Sigmoid colon (tissue), 7 donors: ENCODE results near the gene SYCP3. TPM values are rescaled to one million over a fixed set of nuclear protein-coding genes. Genes with fewer than 3 reads are reported as not detected.
"Not testable (repeated sequence)": the region's sequence is repeated elsewhere in the genome, so short reads cannot be mapped to it uniquely, and the experiment has no call there.

Experiments used
- DNase-seq: peaks from one replicate; pipeline ENCODE4 v3.0.0-alpha.2; 2019
- H3K27ac ChIP-seq, 4 donors: fragments of 200-600 bp; sonication (generic); one replicate each; pipeline ENCODE4 v1.5.1; 2016 to 2019; ENCODE audit warnings: mild to moderate bottlenecking in 1 of 4
- H3K27me3 ChIP-seq, 3 donors: fragments of 200-600 bp; sonication (generic); one replicate each; pipeline ENCODE4 v1.5.1; 2019; ENCODE audit warnings: mild to moderate bottlenecking in 1 of 3
- H3K36me3 ChIP-seq, 4 donors: fragments of 200-600 bp; sonication (generic); one replicate each; pipeline ENCODE4 v1.5.1; 2016 to 2019
- H3K4me1 ChIP-seq, 4 donors: fragments of 200-600 bp; sonication (generic); one replicate each; pipeline ENCODE4 v1.5.1; 2017 to 2019
- H3K4me3 ChIP-seq, 4 donors: fragments of 200-600 bp; sonication (generic); one replicate each; pipeline ENCODE4 v1.5.1; 2017 to 2019; ENCODE audit warnings: mild to moderate bottlenecking in 2 of 4, moderate library complexity in 1 of 4
- H3K9me3 ChIP-seq, 4 donors: fragments of 200-600 bp in 3 of 4; sonication (generic) in 3 of 4; one replicate each; pipeline versions ENCODE4 v1.5.1 to v1.6.1; 2013 to 2019
- EP300 ChIP-seq, 4 donors: sonication (generic); formaldehyde crosslinking; IDR thresholded peaks; one replicate each; pipeline ENCODE4 v1.6.1; 2017; ENCODE audit warnings: antibody characterized with exemption in 4 of 4
- POLR2A ChIP-seq, 2 donors: fragments of 450-650 bp; IDR thresholded peaks; one replicate each; pipeline ENCODE4 v1.6.1; 2016; ENCODE audit warnings: antibody characterized with exemption in 2 of 2, mild to moderate bottlenecking in 2 of 2, moderate library complexity in 2 of 2
- POLR2AphosphoS5 ChIP-seq, 4 donors: sonication (generic); formaldehyde crosslinking; IDR thresholded peaks; one replicate each; pipeline ENCODE4 v1.6.1; 2017; ENCODE audit warnings: antibody characterized with exemption in 4 of 4
- WGBS, 2 donors: extraction: QIAGEN DNeasy Blood & Tissue Kit; methylation state at CpG; one replicate each; pipeline ENCODE4 v1.1.7; 2013; 5-methylcytosine and 5-hydroxymethylcytosine counted together
- intact Hi-C: fragments of 100-400 bp; cut with DNase I; formaldehyde crosslinking; loops from one replicate; pipeline ENCODE4 v1.15.1; 2023
- polyA plus RNA-seq, 3 donors: library from polyadenylated mRNA; stranded (reverse); fragments of 200-250 nt; gene quantifications; one replicate each; pipeline ENCODE4 v1.2.3, GENCODE V29; 2013
- total RNA-seq, 4 donors: library from RNA; depleted of rRNA; stranded (reverse); fragments of >200 nt; gene quantifications; one replicate each; pipeline ENCODE4 v1.1.0, GENCODE V29; 2016
- TF ChIP-seq, protein P1 (sequence below), 4 experiments: fragments of 450-650 bp in 3 of 4; fragments of 200-600 bp in 1 of 4; IDR thresholded peaks; one replicate each; pipeline ENCODE4 v1.5.1; 2016 to 2019; ENCODE audit warnings: antibody characterized with exemption in 4 of 4, mild to moderate bottlenecking in 3 of 4, moderate library complexity in 2 of 4
- donor health status: healthy with polysubstance abuse.
- donor health status: Bipolar disorder and iron deficiency.
- donor health status: healthy.

The SYCP3 gene
- total and polyA plus RNA-seq, 7 donors, result 0.14 to 0.36 (median 0.19) TPM; not detected in 4

DNA sequence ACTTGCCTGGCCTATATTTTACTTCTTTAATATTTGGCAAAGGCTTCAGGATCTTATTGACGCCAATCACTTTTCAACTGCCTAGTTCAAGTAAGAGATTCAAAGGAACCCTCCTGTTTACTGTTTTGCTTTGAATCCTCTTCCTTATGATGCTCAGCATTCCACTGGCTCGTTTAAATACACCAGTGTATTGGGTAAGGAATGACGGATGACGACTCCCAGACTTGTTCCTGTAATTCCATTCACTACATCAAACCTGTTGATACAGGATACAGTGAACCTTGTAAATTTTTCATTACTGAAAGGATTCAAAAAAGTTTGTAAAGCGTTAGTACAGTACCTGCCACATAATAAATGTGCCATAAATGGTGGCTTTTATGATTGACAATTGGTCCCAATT lies 1.7 kb upstream of the SYCP3 start:
- H3K4me3 ChIP-seq, result no peak overlapping the region
- TF ChIP-seq POLR2AphosphoS5 (IDR thresholded peaks at IDR 0.05) (no peak), EP300 (IDR thresholded peaks at IDR 0.05) (no peak), POLR2A (IDR thresholded peaks at IDR 0.05) (no peak)
- TF ChIP-seq, protein P1, sequence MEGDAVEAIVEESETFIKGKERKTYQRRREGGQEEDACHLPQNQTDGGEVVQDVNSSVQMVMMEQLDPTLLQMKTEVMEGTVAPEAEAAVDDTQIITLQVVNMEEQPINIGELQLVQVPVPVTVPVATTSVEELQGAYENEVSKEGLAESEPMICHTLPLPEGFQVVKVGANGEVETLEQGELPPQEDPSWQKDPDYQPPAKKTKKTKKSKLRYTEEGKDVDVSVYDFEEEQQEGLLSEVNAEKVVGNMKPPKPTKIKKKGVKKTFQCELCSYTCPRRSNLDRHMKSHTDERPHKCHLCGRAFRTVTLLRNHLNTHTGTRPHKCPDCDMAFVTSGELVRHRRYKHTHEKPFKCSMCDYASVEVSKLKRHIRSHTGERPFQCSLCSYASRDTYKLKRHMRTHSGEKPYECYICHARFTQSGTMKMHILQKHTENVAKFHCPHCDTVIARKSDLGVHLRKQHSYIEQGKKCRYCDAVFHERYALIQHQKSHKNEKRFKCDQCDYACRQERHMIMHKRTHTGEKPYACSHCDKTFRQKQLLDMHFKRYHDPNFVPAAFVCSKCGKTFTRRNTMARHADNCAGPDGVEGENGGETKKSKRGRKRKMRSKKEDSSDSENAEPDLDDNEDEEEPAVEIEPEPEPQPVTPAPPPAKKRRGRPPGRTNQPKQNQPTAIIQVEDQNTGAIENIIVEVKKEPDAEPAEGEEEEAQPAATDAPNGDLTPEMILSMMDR (IDR thresholded peaks at IDR 0.05), result no peak
- no peaks in the 10 kb centered on the region for H3K9me3 ChIP-seq
- H3K27ac ChIP-seq, result no peak overlapping the region
- H3K36me3 ChIP-seq, result peaks cover 4 to 63% (median 25%) of the 10 kb centered on the region in 4 donors
- H3K27me3 ChIP-seq, result no peaks in the 10 kb centered on the region
- WGBS, 2 donors, result 71 to 85% methylated on average over 5 of the region's 5 CpGs
- no peak for DNase-seq
- H3K4me1 ChIP-seq, result no peaks in the 10 kb centered on the region
- intact Hi-C loops, result no loop called here

- no peaks in the 10 kb centered on the region for H3K4me1 ChIP-seq
- DNase-seq, result no peak
- 96 to 98% methylated on average over 5 of the region's 5 CpGs for WGBS, 2 donors
- no peak overlapping the region for H3K27ac ChIP-seq
- peaks cover 4 to 59% (median 23%) of the 10 kb centered on the region in 4 donors for H3K36me3 ChIP-seq
- H3K27me3 ChIP-seq, result no peaks in the 10 kb centered on the region
- TF ChIP-seq POLR2A (IDR thresholded peaks at IDR 0.05) (no peak), POLR2AphosphoS5 (IDR thresholded peaks at IDR 0.05) (no peak), EP300 (IDR thresholded peaks at IDR 0.05) (no peak)
- TF ChIP-seq, protein P1 (IDR thresholded peaks at IDR 0.05), result no peak
- H3K9me3 ChIP-seq, result no peaks in the 10 kb centered on the region
- H3K4me3 ChIP-seq, result no peak overlapping the region
- intact Hi-C loops, result no loop called here
These were observed 1.3 kb upstream of the SYCP3 start for GRCh38 chr12:101740566-101740965.

DNA sequence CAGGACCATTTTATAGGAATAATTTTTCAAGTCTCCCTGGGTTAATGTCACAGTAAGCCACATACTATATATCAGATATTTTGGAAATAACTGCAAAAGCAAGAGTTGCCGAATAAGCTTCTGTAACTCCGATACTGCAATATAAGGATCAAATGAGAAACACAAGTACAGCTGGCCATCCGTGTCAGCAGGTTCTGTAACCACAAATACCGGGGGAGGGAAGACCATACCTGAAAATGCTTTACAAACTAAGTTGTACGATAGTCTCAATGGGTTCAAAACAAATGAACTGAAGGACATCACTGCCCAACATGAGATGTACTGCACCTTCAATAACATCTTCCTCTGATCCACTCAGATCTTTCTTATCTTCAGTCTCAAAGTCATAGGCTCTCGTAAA lies 1.8 kb downstream of the SYCP3 start:
- H3K36me3 ChIP-seq, result peaks cover 0 to 55% (median 10%) of the 10 kb centered on the region in 4 donors

GRCh38 chr12:101734482-101734881 lies 4.8 kb downstream of the SYCP3 start:
- intact Hi-C loops, H3K4me1 ChIP-seq, DNase-seq, H3K27ac ChIP-seq, H3K9me3 ChIP-seq, H3K4me3 ChIP-seq, H3K27me3 ChIP-seq: not testable (repeated sequence)
- 95 to 96% methylated on average over 5 of the region's 5 CpGs for WGBS, 2 donors
- H3K36me3 ChIP-seq, result peaks cover 0 to 76% (median 8%) of the 10 kb centered on the region in 4 donors

More for the DNA sequence above, 1.8 kb downstream of the SYCP3 start:
- TF ChIP-seq POLR2AphosphoS5 (IDR thresholded peaks at IDR 0.05) (no peak), EP300 (IDR thresholded peaks at IDR 0.05) (no peak), POLR2A (IDR thresholded peaks at IDR 0.05) (no peak)
- TF ChIP-seq, protein P1 (IDR thresholded peaks at IDR 0.05), result no peak
- Histone ChIP-seq H3K9me3 (no peaks in the 10 kb centered on the region), H3K27me3 (no peaks in the 10 kb centered on the region), H3K4me1 (no peaks in the 10 kb centered on the region), H3K4me3 (no peak overlapping the region), H3K27ac (no peak overlapping the region)
- no peak for DNase-seq
- intact Hi-C loops, result no loop called here
- 96 to 97% methylated on average over 6 of the region's 6 CpGs for WGBS, 2 donors

DNA sequence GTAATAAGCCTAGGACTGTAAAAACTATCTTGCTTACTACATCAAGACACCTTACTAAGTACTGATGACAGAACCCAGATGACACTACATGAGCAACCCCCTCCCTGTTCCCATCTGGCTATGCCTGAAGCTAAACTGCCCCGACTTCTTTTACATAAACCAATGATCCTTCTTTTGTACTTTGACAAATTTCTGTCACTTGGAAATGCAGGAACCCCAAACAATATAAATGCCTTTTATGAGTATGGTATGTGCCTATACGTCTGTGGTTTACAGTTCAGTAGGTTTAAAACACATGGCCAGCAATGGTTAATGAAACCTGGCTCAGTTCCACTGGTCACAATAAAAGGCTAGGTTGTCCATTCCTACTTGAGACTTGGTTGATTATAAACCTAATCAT lies 6.1 kb downstream of the SYCP3 start:
- no peaks in the 10 kb centered on the region for H3K9me3 ChIP-seq
- H3K36me3 ChIP-seq, result peaks cover 0 to 74% (median 0%) of the 10 kb centered on the region in 4 donors
- intact Hi-C loops, result no loop called here
- TF ChIP-seq, protein P1 (IDR thresholded peaks at IDR 0.05), result no peak
- TF ChIP-seq POLR2A (IDR thresholded peaks at IDR 0.05), result no peak
- no peak for TF ChIP-seq EP300 (IDR thresholded peaks at IDR 0.05)
- TF ChIP-seq POLR2AphosphoS5 (IDR thresholded peaks at IDR 0.05), result no peak
- 51 to 63% methylated on average over 2 of the region's 2 CpGs for WGBS, 2 donors
- H3K4me1 ChIP-seq, result no peaks in the 10 kb centered on the region
- DNase-seq, result no peak
- H3K4me3 ChIP-seq, result no peak overlapping the region
- H3K27ac ChIP-seq, result no peak overlapping the region
- no peaks in the 10 kb centered on the region for H3K27me3 ChIP-seq
